Keratinocyte (primary cell): ENCODE results near the gene TRIM54. TPM values are rescaled to one million over a fixed set of nuclear protein-coding genes. Genes with fewer than 3 reads are reported as not detected.
"Not testable (repeated sequence)": the region's sequence is repeated elsewhere in the genome, so short reads cannot be mapped to it uniquely, and the experiment has no call there.

Source experiments
- DNase-seq: peaks from one replicate; pipeline ENCODE4 v3.0.0-alpha.2; 2011; ENCODE audit warnings: low read depth, missing footprints, low spot score
- FAIRE-seq: peaks from 2 replicates; lab custom pipeline; 2011; peaks lifted over from hg19 to GRCh38; lab: Jason Lieb, UNC
- H2AFZ ChIP-seq: 2 replicates; pipeline ENCODE4 v1.6.0; 2012; ENCODE audit warnings: low read length, control low read depth, inconsistent platforms; ENCODE audit not compliant: control insufficient read depth
- H3K27ac ChIP-seq: 2 replicates; pipeline ENCODE4 v1.5.1; 2011; ENCODE audit warnings: low read length; ENCODE audit not compliant: control insufficient read depth, insufficient read depth
- H3K27me3 ChIP-seq: 3 replicates; pipeline ENCODE4 v1.6.0; 2011; ENCODE audit warnings: low read length; ENCODE audit not compliant: control insufficient read depth, insufficient read depth; ENCODE audit errors: extremely low read depth
- H3K36me3 ChIP-seq, 2 experiments: 2 replicates in 1 of 2; 3 replicates in 1 of 2; pipeline ENCODE4 v1.5.1; 2011; ENCODE audit warnings: low read length in 2 of 2, mild to moderate bottlenecking in 1 of 2; ENCODE audit not compliant: control insufficient read depth in 2 of 2, insufficient read depth in 2 of 2; ENCODE audit errors: extremely low read depth in 1 of 2
- H3K4me1 ChIP-seq: 3 replicates; pipeline ENCODE4 v1.5.1; 2011; ENCODE audit warnings: low read length; ENCODE audit not compliant: control insufficient read depth, insufficient read depth; ENCODE audit errors: extremely low read depth
- H3K4me2 ChIP-seq: 3 replicates; pipeline ENCODE4 v1.6.0; 2011; ENCODE audit warnings: low read depth, low read length; ENCODE audit not compliant: control insufficient read depth, insufficient read depth; ENCODE audit errors: extremely low read depth
- H3K4me3 ChIP-seq, 3 experiments: fragments of 200-600 bp in 1 of 3; sonication (generic) in 1 of 3; 2 replicates in 2 of 3; 3 replicates in 1 of 3; pipeline ENCODE4 v1.5.1; 2011 to 2016; ENCODE audit warnings: low read length in 3 of 3, mild to moderate bottlenecking in 3 of 3, control low read depth in 2 of 3, inconsistent platforms in 1 of 3, low read depth in 1 of 3, mixed read lengths in 1 of 3, mixed run types in 1 of 3, moderate library complexity in 1 of 3; ENCODE audit not compliant: control insufficient read depth in 2 of 3, insufficient read depth in 2 of 3; ENCODE audit errors: extremely low read depth in 1 of 3
- H3K79me2 ChIP-seq: 2 replicates; pipeline ENCODE4 v1.6.0; 2012; ENCODE audit warnings: low read length; ENCODE audit not compliant: control insufficient read depth, insufficient read depth
- H3K9ac ChIP-seq: 3 replicates; pipeline ENCODE4 v1.6.0; 2011; ENCODE audit warnings: low read length; ENCODE audit not compliant: control insufficient read depth, insufficient read depth; ENCODE audit errors: extremely low read depth
- H3K9me1 ChIP-seq: 3 replicates; pipeline ENCODE4 v1.6.0; 2011; ENCODE audit warnings: low read length; ENCODE audit not compliant: control insufficient read depth, insufficient read depth; ENCODE audit errors: extremely low read depth
- H3K9me3 ChIP-seq: 2 replicates; pipeline ENCODE4 v1.5.1; 2012; ENCODE audit warnings: low read depth, low read length; ENCODE audit not compliant: control insufficient read depth
- H4K20me1 ChIP-seq: 3 replicates; pipeline ENCODE4 v1.6.0; 2011; ENCODE audit warnings: low read length; ENCODE audit not compliant: control insufficient read depth, insufficient read depth; ENCODE audit errors: extremely low read depth
- CTCF ChIP-seq, 3 experiments: IDR thresholded peaks in 1 of 3; conservative IDR thresholded peaks in 1 of 3; optimal IDR thresholded peaks in 1 of 3; 2 replicates in 2 of 3; 3 replicates in 1 of 3; pipeline versions ENCODE3 to v1.5.1; 2011; ENCODE audit warnings: low read length in 3 of 3, mild to moderate bottlenecking in 3 of 3, moderate library complexity in 2 of 3, control low read depth in 1 of 3, inconsistent platforms in 1 of 3; ENCODE audit not compliant: insufficient read depth in 2 of 3; ENCODE audit errors: extremely low read depth in 1 of 3
- EZH2 ChIP-seq: IDR thresholded peaks from one replicate; pipeline ENCODE4 v1.6.1; 2012; ENCODE audit warnings: inconsistent platforms, mild to moderate bottlenecking, low read length, moderate library complexity
- dilution Hi-C: fragments of 300-500 bp; cut with MboI; formaldehyde crosslinking; loops from one replicate; pipeline ENCODE4 v1.7.0; 2020; ENCODE audit warnings: low sequenced_read_pairs; ENCODE audit not compliant: extremely low pct_ligation_motif_present
- polyA plus RNA-seq, 5 experiments: library from polyadenylated mRNA; depleted of rRNA in 3 of 5; stranded (reverse) in 3 of 5; stranded (forward) in 1 of 5; unstranded in 1 of 5; fragments of >200 nt; gene quantifications; 1 replicate in 1 of 5; 2 replicates in 3 of 5; 3 replicates in 1 of 5; pipeline versions ENCODE4 v1.2.1 to v1.2.3, GENCODE V29; 2011 to 2012; ENCODE audit warnings: missing spikeins in 2 of 5, low read depth in 1 of 5, low replicate concordance in 1 of 5

The TRIM54 gene
- polyA plus RNA-seq, 1 donor (not counting 4 experiments of a cell fraction or from before 2014, with no cell fraction given): not detected

- Histone ChIP-seq H3K79me2 (peaks cover 91% of the 10 kb centered on the region), H3K4me1 (peaks cover 6% of the 10 kb centered on the region), H3K4me3 (no peak overlapping the region), H3K27me3 (no peaks in the 10 kb centered on the region), H3K9me1 (no peaks in the 10 kb centered on the region), H3K36me3 (peaks cover 0 to 5% of the 10 kb centered on the region in 2 experiments), H3K4me2 (no peak overlapping the region), H3K27ac (no peak overlapping the region), H3K9me3 (no peaks in the 10 kb centered on the region), H4K20me1 (no peaks in the 10 kb centered on the region), H3K9ac (no peak overlapping the region), H2AFZ (no peak overlapping the region)
- DNase-seq: no peak
- no peak for FAIRE-seq
- dilution Hi-C loops: no loop called here
- no peak for TF ChIP-seq CTCF (optimal IDR thresholded peaks at IDR 0.05 in 1 of 3, IDR thresholded peaks at IDR 0.05 in 1 of 3, conservative IDR thresholded peaks at IDR 0.05 in 1 of 3; ENCODE audit: extremely low read depth in 1 of 3, insufficient read depth in 2 of 3, low read length in 3 of 3)
- no peak for TF ChIP-seq EZH2
Observed at GRCh38 chr2:27350106-27350693, 68.0 kb downstream of the TRIM54 start.

- no peaks in the 10 kb centered on the region for H3K9me1 ChIP-seq
- peaks cover 0 to 5% of the 10 kb centered on the region in 2 experiments for H3K36me3 ChIP-seq
- peaks cover 12% of the 10 kb centered on the region for H3K4me1 ChIP-seq
- no peaks in the 10 kb centered on the region for H3K9me3 ChIP-seq
- no peak overlapping the region for H3K9ac ChIP-seq
- H2AFZ ChIP-seq: no peak overlapping the region
- H3K27ac ChIP-seq: no peak overlapping the region
- TF ChIP-seq CTCF (optimal IDR thresholded peaks at IDR 0.05 in 1 of 3, IDR thresholded peaks at IDR 0.05 in 1 of 3, conservative IDR thresholded peaks at IDR 0.05 in 1 of 3; ENCODE audit: extremely low read depth in 1 of 3, insufficient read depth in 2 of 3, low read length in 3 of 3): no peak
- no peak for TF ChIP-seq EZH2
- dilution Hi-C loops: no loop called here
- DNase-seq (no peak), FAIRE-seq (no peak)
- H3K4me2 ChIP-seq: no peak overlapping the region
- no peak overlapping the region for H3K4me3 ChIP-seq
- peaks cover 86% of the 10 kb centered on the region for H3K79me2 ChIP-seq
- no peaks in the 10 kb centered on the region for H3K27me3 ChIP-seq
- no peaks in the 10 kb centered on the region for H4K20me1 ChIP-seq
Observed at GRCh38 chr2:27351802-27352598, 69.8 kb downstream of the TRIM54 start.

GRCh38 chr2:27353386-27353761, 71.1 kb downstream of the TRIM54 start:
- H3K27ac ChIP-seq, FAIRE-seq, H3K4me2 ChIP-seq, H3K9ac ChIP-seq, H4K20me1 ChIP-seq, H3K9me3 ChIP-seq, H3K36me3 ChIP-seq, dilution Hi-C loops, H3K27me3 ChIP-seq, DNase-seq, H3K4me3 ChIP-seq, H2AFZ ChIP-seq, H3K9me1 ChIP-seq: not testable (repeated sequence)
- peaks cover 84% of the 10 kb centered on the region for H3K79me2 ChIP-seq
- H3K4me1 ChIP-seq: peaks cover 18% of the 10 kb centered on the region
